Astrocyte (in vitro differentiated cells and primary cell): Measurements from ENCODE around the gene SH2B3. TPM values are rescaled to one million over a fixed set of nuclear protein-coding genes. Genes with fewer than 3 reads are reported as not detected.
A peak's percentile ranks its signal among the peaks of the same experiment; 100 is the strongest.

Source experiments
- DNase-seq: peaks from one replicate; pipeline ENCODE4 v3.0.0-alpha.2; 2010; ENCODE audit warnings: low read depth
- FAIRE-seq: peaks from 2 replicates; lab custom pipeline; 2011; peaks lifted over from hg19 to GRCh38; lab: Jason Lieb, UNC
- H2AFZ ChIP-seq: 2 replicates; pipeline ENCODE4 v1.6.0; 2012; ENCODE audit warnings: low read depth, low read length, inconsistent platforms
- H3K27ac ChIP-seq: 2 replicates; pipeline ENCODE4 v1.5.1; 2011; ENCODE audit warnings: low read depth, low read length, inconsistent platforms
- H3K27me3 ChIP-seq: 2 replicates; pipeline ENCODE4 v1.6.0; 2011; ENCODE audit warnings: low read length, inconsistent platforms; ENCODE audit not compliant: insufficient read depth
- H3K36me3 ChIP-seq: 2 replicates; pipeline ENCODE4 v1.5.1; 2011; ENCODE audit warnings: low read length, inconsistent platforms; ENCODE audit not compliant: insufficient read depth
- H3K4me1 ChIP-seq: 2 replicates; pipeline ENCODE4 v1.5.1; 2011; ENCODE audit warnings: low read length, inconsistent platforms; ENCODE audit not compliant: insufficient read depth
- H3K4me2 ChIP-seq: 2 replicates; pipeline ENCODE4 v1.6.0; 2012; ENCODE audit warnings: low read length, inconsistent platforms
- H3K4me3 ChIP-seq: 2 replicates; pipeline ENCODE4 v1.5.1; 2011; ENCODE audit warnings: low read depth, mild to moderate bottlenecking, low read length, inconsistent platforms; ENCODE audit not compliant: insufficient read depth
- H3K79me2 ChIP-seq: 2 replicates; pipeline ENCODE4 v1.6.0; 2012; ENCODE audit warnings: mild to moderate bottlenecking, low read length, inconsistent platforms; ENCODE audit not compliant: insufficient read depth
- H3K9ac ChIP-seq: 2 replicates; pipeline ENCODE4 v1.6.0; 2012; ENCODE audit warnings: mild to moderate bottlenecking, low read length, inconsistent platforms
- H3K9me3 ChIP-seq: 2 replicates; pipeline ENCODE4 v1.5.1; 2012; ENCODE audit warnings: low read depth, mild to moderate bottlenecking, low read length, inconsistent platforms; ENCODE audit not compliant: insufficient read depth
- H4K20me1 ChIP-seq: 2 replicates; pipeline ENCODE4 v1.6.0; 2012; ENCODE audit warnings: low read length, inconsistent platforms; ENCODE audit not compliant: insufficient read depth
- H3K27ac Mint-ChIP-seq: one replicate; pipeline ENCODE4 v1.8.0; 2021; ENCODE audit warnings: mild to moderate bottlenecking, mixed read lengths; ENCODE audit not compliant: unreplicated experiment
- H3K27me3 Mint-ChIP-seq: one replicate; pipeline ENCODE4 v1.8.0; 2021; ENCODE audit warnings: low read depth, mixed read lengths; ENCODE audit not compliant: unreplicated experiment
- H3K36me3 Mint-ChIP-seq: one replicate; pipeline ENCODE4 v1.8.0; 2021; ENCODE audit warnings: low read depth, mixed read lengths; ENCODE audit not compliant: unreplicated experiment
- H3K4me1 Mint-ChIP-seq: one replicate; pipeline ENCODE4 v1.8.0; 2021; ENCODE audit warnings: low read depth, mixed read lengths; ENCODE audit not compliant: unreplicated experiment
- H3K4me3 Mint-ChIP-seq: one replicate; pipeline ENCODE4 v1.8.0; 2021; ENCODE audit warnings: mild to moderate bottlenecking, moderate library complexity, mixed read lengths; ENCODE audit not compliant: unreplicated experiment
- H3K9me3 Mint-ChIP-seq: one replicate; pipeline ENCODE4 v1.8.0; 2021; ENCODE audit warnings: mild to moderate bottlenecking, mixed read lengths; ENCODE audit not compliant: unreplicated experiment
- EZH2 ChIP-seq: IDR thresholded peaks from 2 replicates; pipeline ENCODE4 v1.6.1; 2012; ENCODE audit warnings: mild to moderate bottlenecking, low read length, inconsistent platforms; ENCODE audit not compliant: insufficient read depth
- total RNA-seq: library from RNA; stranded (reverse); gene quantifications from 2 replicates; pipeline ENCODE4 v1.2.1, GENCODE V29; 2021
- TF ChIP-seq, protein P1 (sequence below): IDR thresholded peaks from 2 replicates; pipeline ENCODE4 v1.5.1; 2011; ENCODE audit warnings: low read depth, mild to moderate bottlenecking, inconsistent platforms, low read length, moderate library complexity; ENCODE audit not compliant: insufficient read depth

Gene SH2B3
- total RNA-seq, 1 donor from 2014 or later, result 23.6 TPM

DNA sequence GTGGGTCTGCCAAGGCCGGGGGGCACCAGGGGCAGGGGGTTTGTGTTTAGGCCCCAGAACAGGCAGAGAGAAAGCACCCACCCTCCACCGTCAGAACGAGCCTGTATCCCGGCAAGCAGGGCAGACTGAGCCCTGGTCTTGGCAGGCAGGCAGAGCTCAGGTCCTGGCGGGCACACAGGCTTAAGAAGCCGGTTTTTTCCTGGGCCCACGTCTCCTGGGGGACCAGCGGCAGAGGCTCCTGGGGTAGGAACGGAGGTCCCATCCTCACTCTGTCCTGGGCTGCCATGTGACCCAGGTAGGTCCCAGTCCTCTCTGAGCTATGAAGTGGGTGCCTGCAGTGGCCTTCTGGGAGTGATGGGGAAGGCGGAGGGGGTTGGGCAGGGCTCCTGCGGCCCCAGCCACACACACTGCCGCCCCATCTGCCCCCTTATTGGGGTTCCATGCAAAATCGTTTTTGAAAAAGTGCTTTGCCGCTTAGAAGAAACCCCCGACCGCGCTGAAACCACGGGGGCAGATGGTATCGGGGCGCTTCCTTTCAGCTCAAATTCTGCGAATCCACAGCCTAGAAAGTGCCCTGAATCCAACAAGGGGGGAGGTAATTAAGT, 24.2 kb downstream of the SH2B3 start:
- Mint-ChIP-seq H3K27ac (peak overlapping the region; percentile 80), H3K4me1 (peaks cover 38% of the 10 kb centered on the region), H3K4me3 (no peak overlapping the region), H3K27me3 (no peaks in the 10 kb centered on the region), H3K36me3 (peaks cover 2% of the 10 kb centered on the region), H3K9me3 (no peaks in the 10 kb centered on the region)
- Histone ChIP-seq H3K4me3 (no peak overlapping the region), H4K20me1 (peaks cover 83% of the 10 kb centered on the region), H3K27ac (no peak overlapping the region), H3K36me3 (peaks cover 3% of the 10 kb centered on the region), H3K27me3 (no peaks in the 10 kb centered on the region), H3K4me1 (peaks cover 55% of the 10 kb centered on the region), H2AFZ (no peak overlapping the region), H3K9me3 (no peaks in the 10 kb centered on the region), H3K79me2 (peaks cover 100% of the 10 kb centered on the region), H3K4me2 (peak overlapping the region; percentile 25), H3K9ac (peak overlapping the region; percentile 17)
- DNase-seq (no peak), FAIRE-seq (no peak)
- TF ChIP-seq EZH2, result no peak

GRCh38 chr12:111430433-111431353, 25.0 kb downstream of the SH2B3 start:
- H3K9ac ChIP-seq, result peak overlapping the region; percentile 17
- H3K27me3 ChIP-seq, result no peaks in the 10 kb centered on the region
- FAIRE-seq (no peak), DNase-seq (no peak)
- peaks cover 2% of the 10 kb centered on the region for H3K36me3 Mint-ChIP-seq
- peaks cover 100% of the 10 kb centered on the region for H3K79me2 ChIP-seq
- H3K4me1 ChIP-seq, result peaks cover 55% of the 10 kb centered on the region
- H3K27me3 Mint-ChIP-seq, result no peaks in the 10 kb centered on the region
- H3K4me3 Mint-ChIP-seq, result peak overlapping the region; percentile 46
- no peak overlapping the region for H3K4me3 ChIP-seq
- H3K27ac Mint-ChIP-seq, result peak overlapping the region; percentile 80
- no peak for TF ChIP-seq EZH2
- TF ChIP-seq, protein P1, sequence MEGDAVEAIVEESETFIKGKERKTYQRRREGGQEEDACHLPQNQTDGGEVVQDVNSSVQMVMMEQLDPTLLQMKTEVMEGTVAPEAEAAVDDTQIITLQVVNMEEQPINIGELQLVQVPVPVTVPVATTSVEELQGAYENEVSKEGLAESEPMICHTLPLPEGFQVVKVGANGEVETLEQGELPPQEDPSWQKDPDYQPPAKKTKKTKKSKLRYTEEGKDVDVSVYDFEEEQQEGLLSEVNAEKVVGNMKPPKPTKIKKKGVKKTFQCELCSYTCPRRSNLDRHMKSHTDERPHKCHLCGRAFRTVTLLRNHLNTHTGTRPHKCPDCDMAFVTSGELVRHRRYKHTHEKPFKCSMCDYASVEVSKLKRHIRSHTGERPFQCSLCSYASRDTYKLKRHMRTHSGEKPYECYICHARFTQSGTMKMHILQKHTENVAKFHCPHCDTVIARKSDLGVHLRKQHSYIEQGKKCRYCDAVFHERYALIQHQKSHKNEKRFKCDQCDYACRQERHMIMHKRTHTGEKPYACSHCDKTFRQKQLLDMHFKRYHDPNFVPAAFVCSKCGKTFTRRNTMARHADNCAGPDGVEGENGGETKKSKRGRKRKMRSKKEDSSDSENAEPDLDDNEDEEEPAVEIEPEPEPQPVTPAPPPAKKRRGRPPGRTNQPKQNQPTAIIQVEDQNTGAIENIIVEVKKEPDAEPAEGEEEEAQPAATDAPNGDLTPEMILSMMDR, result no peak
- H3K9me3 ChIP-seq, result no peaks in the 10 kb centered on the region
- no peaks in the 10 kb centered on the region for H3K9me3 Mint-ChIP-seq
- H3K27ac ChIP-seq, result no peak overlapping the region
- peaks cover 39% of the 10 kb centered on the region for H3K4me1 Mint-ChIP-seq
- peak overlapping the region; percentile 25 for H3K4me2 ChIP-seq
- H2AFZ ChIP-seq, result no peak overlapping the region
- H4K20me1 ChIP-seq, result peaks cover 83% of the 10 kb centered on the region
- peaks cover 3% of the 10 kb centered on the region for H3K36me3 ChIP-seq

GRCh38 chr12:111431772-111432171, 26.0 kb downstream of the SH2B3 start:
- H3K4me1 Mint-ChIP-seq, result peaks cover 43% of the 10 kb centered on the region
- H3K4me1 ChIP-seq, result peaks cover 61% of the 10 kb centered on the region
- peaks cover 100% of the 10 kb centered on the region for H3K79me2 ChIP-seq

More at GRCh38 chr12:111431772-111432171, 26.0 kb downstream of the SH2B3 start:
- TF ChIP-seq, protein P1, result no peak
- TF ChIP-seq EZH2, result no peak
- H3K27ac ChIP-seq, result peak overlapping the region; percentile 8
- Mint-ChIP-seq H3K9me3 (no peaks in the 10 kb centered on the region), H3K27ac (no peak overlapping the region), H3K27me3 (no peaks in the 10 kb centered on the region), H3K4me3 (no peak overlapping the region), H3K36me3 (peaks cover 2% of the 10 kb centered on the region)
- FAIRE-seq, result no peak
- DNase-seq, result no peak
- H3K27me3 ChIP-seq, result no peaks in the 10 kb centered on the region
- H2AFZ ChIP-seq, result no peak overlapping the region
- H3K4me3 ChIP-seq, result no peak overlapping the region
- no peaks in the 10 kb centered on the region for H3K9me3 ChIP-seq
- H3K36me3 ChIP-seq, result peaks cover 3% of the 10 kb centered on the region
- H3K9ac ChIP-seq, result no peak overlapping the region
- H4K20me1 ChIP-seq, result peaks cover 83% of the 10 kb centered on the region
- H3K4me2 ChIP-seq, result no peak overlapping the region
